ENCODE measurements around the gene EP400. TPM values are rescaled to one million over a fixed set of nuclear protein-coding genes. Genes with fewer than 3 reads are reported as not detected.
"Not testable (repeated sequence)": the region's sequence is repeated elsewhere in the genome, so short reads cannot be mapped to it uniquely, and the experiment has no call there.

The EP400 gene
- total RNA-seq, 1 donor from 2014 or later = 28.1 TPM

DNA sequence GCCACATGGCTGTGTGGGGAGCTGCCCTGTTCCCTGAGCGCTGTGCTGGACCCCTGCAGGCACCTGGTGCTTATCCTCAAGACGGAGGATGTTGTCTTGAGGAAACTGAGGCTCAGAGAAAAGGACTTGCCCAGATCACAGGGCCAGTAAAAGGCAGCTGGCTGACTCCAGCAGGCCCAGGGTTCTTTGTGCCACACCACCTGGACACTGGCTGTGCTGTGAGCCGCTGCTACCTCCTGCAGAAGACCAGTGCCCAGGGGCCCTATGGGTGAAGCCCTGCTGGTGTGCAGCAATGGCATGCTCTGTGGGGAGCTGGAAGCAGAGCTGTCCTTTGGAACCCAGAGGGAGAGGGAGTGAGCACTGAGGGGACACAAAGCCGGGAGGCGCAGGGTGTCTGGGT lies 118.5 kb downstream of the EP400 start:
- no peak for DNase-seq (ENCODE audit: low read depth)

DNA sequence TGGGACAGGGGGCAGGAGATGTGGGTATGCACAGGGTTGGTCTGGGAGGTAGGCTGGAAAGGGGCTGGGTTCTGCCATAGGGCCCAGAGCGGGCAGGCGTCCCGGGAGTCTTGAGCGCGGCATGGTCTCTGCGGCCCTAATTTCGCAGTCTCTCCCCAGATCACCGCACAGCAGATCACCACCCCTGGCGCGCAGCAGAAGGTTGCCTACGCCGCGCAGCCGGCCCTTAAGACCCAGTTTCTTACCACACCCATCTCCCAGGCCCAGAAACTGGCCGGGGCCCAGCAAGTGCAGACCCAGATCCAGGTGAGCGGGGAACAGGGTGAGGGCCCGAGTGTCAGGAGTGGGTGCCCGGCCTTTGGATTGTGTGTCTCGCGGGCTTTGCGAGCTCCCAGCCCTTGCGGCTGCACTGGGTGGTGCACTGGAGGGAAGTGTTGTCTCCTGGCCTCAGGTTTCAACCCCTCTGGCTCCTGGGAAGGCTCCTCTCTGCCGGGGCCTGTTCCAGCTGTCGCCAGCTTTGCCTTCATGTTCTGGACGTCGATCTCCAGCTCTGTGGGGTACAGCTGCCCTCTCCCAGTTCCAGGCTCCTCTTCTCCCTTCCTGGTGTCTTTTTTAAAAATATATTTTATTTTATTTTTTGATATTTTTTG lies 119.7 kb downstream of the EP400 start:
- no peak for DNase-seq (ENCODE audit: low read depth)

GRCh38 chr12:132070298-132070697 lies 120.6 kb downstream of the EP400 start:
- no peak for DNase-seq (ENCODE audit: low read depth)

- no peak for DNase-seq (ENCODE audit: low read depth)
Measured at GRCh38 chr12:132071040-132071810, 121.5 kb downstream of the EP400 start.

DNA sequence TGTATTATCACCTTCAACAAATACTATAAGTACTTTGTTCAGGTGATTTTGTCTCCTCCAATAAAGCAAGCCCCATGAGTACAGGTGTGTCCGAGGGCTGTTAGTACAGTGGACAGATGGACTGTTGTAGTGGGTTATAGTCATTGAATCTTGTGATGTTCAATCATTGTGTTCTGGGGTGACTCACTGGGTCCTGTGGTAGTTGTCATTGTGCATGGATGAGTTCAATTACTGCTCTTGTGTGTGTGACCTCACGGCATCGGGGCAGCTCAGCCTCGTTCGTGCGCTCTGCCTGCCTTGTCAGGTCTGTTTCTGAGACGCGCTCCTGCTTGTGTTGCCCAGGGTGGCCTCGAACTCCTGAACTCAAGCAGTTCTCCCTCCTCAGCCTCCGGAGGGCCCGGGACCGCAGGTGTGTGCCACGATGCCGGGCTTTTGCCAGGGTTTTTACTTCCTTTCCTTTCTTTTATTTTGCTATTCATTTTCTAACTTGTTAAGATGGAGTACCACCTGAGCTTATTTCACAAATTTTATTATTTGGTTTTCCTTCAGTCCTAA lies 122.2 kb downstream of the EP400 start:
- DNase-seq (ENCODE audit: low read depth) = peak; percentile 41

- DNase-seq (ENCODE audit: low read depth) = no peak
Measured at GRCh38 chr12:132074216-132074615, 124.5 kb downstream of the EP400 start.

GRCh38 chr12:132075026-132075713 lies 125.4 kb downstream of the EP400 start:
- DNase-seq (ENCODE audit: low read depth) = no peak

DNA sequence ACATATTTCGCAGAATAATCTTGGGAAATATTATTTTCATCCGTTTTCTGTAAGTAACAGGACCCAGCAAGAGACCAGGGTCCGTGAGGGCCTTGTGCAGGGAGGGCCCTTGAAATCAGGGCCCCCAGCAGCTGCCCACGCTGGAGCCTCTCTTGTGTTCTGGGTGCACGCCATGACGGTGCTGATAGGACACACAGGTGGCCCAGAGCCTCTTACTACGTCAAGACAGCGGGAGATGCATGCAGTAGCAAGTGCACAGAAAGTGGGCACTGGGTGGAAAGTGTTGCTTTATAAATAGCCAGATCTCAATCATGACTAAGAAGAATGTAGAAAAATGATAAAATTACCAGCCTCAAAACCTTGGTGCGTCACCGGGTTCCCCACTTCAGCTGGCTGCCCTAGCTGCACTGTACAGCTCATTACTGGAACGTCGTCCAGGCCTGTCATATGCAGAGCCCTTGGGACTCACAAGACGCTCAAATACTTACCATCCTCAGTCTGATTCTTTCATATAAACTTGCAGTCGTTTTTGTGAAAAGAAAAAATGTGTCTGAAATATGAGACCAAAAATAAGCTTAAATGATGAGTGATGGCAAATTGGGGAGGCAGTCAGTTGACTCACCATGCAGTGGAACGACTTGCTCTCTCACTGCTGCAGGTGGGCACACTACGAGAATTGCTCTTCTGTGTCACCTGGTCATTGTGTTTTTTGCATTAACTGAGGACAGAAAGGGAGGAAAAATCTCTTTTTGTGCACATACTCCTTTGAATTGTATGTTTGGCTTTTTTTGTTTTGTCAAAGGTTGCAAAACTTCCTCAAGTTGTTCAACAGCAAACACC lies 126.2 kb downstream of the EP400 start:
- no peak for DNase-seq (ENCODE audit: low read depth)

DNA sequence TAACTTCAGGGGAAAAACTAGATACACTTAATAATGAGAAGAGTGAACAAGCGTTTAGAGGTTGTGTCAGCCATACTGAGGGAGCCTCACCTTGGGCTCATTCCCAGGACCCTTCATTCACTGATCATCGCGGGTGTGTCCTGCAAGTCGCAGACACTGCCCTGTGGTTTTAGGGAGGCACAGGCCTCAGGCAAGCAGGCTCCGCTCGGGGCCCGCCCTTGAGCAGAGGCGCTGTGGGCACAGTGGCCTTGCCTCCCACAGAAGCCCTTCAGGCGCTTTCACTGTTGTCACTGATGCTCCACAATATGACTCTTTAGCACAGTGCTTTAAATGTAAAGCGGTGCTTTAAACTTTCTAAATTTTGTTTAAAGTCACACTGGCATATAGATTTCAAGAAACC lies 127.0 kb downstream of the EP400 start:
- no peak for DNase-seq (ENCODE audit: low read depth)

GRCh38 chr12:132077322-132078100 lies 127.8 kb downstream of the EP400 start:
- no peak for DNase-seq (ENCODE audit: low read depth)

- DNase-seq (ENCODE audit: low read depth) = peak; percentile 4
Measured at GRCh38 chr12:132078190-132078589, 128.4 kb downstream of the EP400 start.

DNA sequence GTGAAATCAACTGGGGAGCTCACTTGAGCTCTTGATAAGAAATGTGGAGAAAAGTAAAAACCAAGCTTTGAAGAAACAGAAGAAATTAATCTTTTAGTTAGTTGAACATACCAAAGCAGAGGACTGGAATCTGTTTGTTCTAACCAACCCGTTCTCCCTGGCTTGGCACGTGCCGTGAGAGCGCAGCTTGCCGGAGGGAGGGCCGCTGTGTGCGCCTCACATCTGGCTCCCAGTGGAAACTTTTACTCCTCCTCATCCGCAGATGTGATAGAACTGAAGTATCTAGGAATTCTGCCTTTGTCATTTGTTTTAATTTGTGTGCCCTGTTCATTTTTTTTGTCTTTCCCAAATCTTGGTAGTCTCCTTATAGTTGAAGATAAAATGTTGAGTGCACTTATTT lies 129.5 kb downstream of the EP400 start:
- no peak for DNase-seq (ENCODE audit: low read depth)

GRCh38 chr12:132079695-132080094 lies 130.0 kb downstream of the EP400 start:
- no peak for DNase-seq (ENCODE audit: low read depth)

- DNase-seq (ENCODE audit: low read depth) = not testable (repeated sequence)
Measured at GRCh38 chr12:132080515-132080914, 130.8 kb downstream of the EP400 start.

- DNase-seq (ENCODE audit: low read depth) = no peak
Measured at GRCh38 chr12:132081423-132081822, 131.7 kb downstream of the EP400 start.

GRCh38 chr12:132083614-132083940 lies 133.8 kb downstream of the EP400 start:
- DNase-seq (ENCODE audit: low read depth) = no peak

GRCh38 chr12:132083941-132084620 lies 134.3 kb downstream of the EP400 start:
- peak; percentile 68 for DNase-seq (ENCODE audit: low read depth)

DNA sequence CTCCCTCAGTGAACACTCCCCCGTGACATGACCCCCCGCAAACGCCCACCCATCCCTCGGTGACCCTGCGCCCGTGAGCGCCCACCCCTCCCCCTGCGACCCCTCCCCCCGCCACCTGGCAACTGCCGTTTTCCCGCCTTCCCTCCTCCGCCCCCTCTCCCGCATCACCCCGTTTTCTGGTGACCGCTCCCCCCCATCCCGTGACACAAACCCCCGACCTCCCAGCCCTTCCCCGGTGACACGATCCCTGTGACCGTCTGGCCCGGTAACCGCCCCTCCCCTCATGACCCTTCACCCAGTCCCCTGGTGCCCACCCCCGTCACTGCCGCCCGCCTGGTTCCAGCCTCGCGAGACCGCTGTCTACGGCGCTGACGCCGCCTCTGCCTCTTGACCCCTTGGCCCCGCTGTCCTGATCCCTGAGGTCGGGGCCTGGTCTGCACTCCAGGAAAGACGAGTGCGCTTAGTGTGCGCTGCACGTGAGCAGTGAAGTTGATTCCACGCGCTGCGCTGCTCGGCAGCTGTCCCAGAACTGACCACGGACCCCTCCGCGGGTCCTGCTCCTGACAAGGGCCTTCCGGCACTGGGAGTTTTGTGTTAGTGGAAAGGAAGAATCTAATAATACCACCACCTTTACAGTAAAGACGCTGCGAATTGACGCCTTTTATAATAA lies 135.0 kb downstream of the EP400 start:
- DNase-seq (ENCODE audit: low read depth) = peak; percentile 17

DNA sequence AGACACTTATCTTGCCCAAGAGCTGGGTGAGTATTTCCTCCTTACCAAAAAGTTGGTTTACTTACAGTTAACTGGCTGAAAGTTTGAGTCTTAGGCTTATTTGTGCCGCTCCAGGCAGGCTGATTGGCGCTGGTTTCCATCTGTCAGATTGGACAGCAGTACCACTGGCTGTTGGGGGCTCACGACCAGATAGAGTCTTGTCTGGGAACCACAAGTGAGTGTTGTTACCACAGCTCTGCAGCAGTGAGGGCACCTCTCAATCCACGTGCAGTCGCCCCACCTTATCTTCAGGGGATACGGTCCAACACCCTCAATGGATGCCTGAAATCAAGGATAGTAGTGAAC lies 135.5 kb downstream of the EP400 start:
- DNase-seq (ENCODE audit: low read depth) = no peak

- no peak for DNase-seq (ENCODE audit: low read depth)
Measured at GRCh38 chr12:132089407-132089910, 139.7 kb downstream of the EP400 start.

Data from renal cortical epithelial cell (primary cell).